Chondrocyte (in vitro differentiated cells): ENCODE data around the gene ZNF185. TPM values are rescaled to one million over a fixed set of nuclear protein-coding genes. Genes with fewer than 3 reads are reported as not detected.

Experiments
- DNase-seq: peaks from one replicate; pipeline ENCODE4 v3.0.0; 2021; ENCODE audit warnings: mixed read lengths, low spot score
- H3K27ac Mint-ChIP-seq: one replicate; pipeline ENCODE4 v1.8.0; 2021; ENCODE audit warnings: mild to moderate bottlenecking, moderate library complexity, mixed read lengths; ENCODE audit not compliant: unreplicated experiment
- H3K27me3 Mint-ChIP-seq: 2 replicates; pipeline ENCODE4 v1.8.0; 2021; ENCODE audit warnings: low read depth, mixed read lengths
- H3K36me3 Mint-ChIP-seq: 2 replicates; pipeline ENCODE4 v1.8.0; 2021; ENCODE audit warnings: low read depth, mixed read lengths
- H3K4me1 Mint-ChIP-seq: 2 replicates; pipeline ENCODE4 v1.8.0; 2021; ENCODE audit warnings: low read depth, mild to moderate bottlenecking, mixed read lengths
- H3K4me3 Mint-ChIP-seq: one replicate; pipeline ENCODE4 v1.8.0; 2021; ENCODE audit warnings: mild to moderate bottlenecking, moderate library complexity, mixed read lengths; ENCODE audit not compliant: unreplicated experiment
- H3K9me3 Mint-ChIP-seq: 2 replicates; pipeline ENCODE4 v1.8.0; 2021; ENCODE audit warnings: low read depth, mixed read lengths
- CTCF ChIP-seq: fragments of 200-600 bp; sonication (generic); IDR thresholded peaks from 2 replicates; pipeline ENCODE4 v1.5.0; 2021; ENCODE audit warnings: antibody characterized with exemption, mild to moderate bottlenecking, moderate library complexity
- total RNA-seq: library from RNA; stranded (reverse); gene quantifications from 3 replicates; pipeline ENCODE4 v1.2.1, GENCODE V29; 2021

Gene ZNF185
- total RNA-seq, 1 donor from 2014 or later, result 14.0 TPM

GRCh38 chrX:152928761-152929400, 31.0 kb downstream of the ZNF185 start:
- DNase-seq, result peak; percentile 69
- no peak overlapping the region for H3K4me3 Mint-ChIP-seq
- H3K9me3 Mint-ChIP-seq, result peaks cover 6% of the 10 kb centered on the region
- no peaks in the 10 kb centered on the region for H3K27me3 Mint-ChIP-seq
- peaks cover 2% of the 10 kb centered on the region for H3K4me1 Mint-ChIP-seq
- no peak overlapping the region for H3K27ac Mint-ChIP-seq
- no peak for TF ChIP-seq CTCF
- H3K36me3 Mint-ChIP-seq, result no peaks in the 10 kb centered on the region

GRCh38 chrX:152929898-152930297, 32.0 kb downstream of the ZNF185 start:
- TF ChIP-seq CTCF, result no peak
- Mint-ChIP-seq H3K27ac (no peak overlapping the region), H3K27me3 (no peaks in the 10 kb centered on the region), H3K4me3 (no peak overlapping the region), H3K36me3 (no peaks in the 10 kb centered on the region), H3K4me1 (peaks cover 2% of the 10 kb centered on the region), H3K9me3 (peaks cover 6% of the 10 kb centered on the region)
- DNase-seq, result peak; percentile 14

GRCh38 chrX:152930516-152930915, 32.6 kb downstream of the ZNF185 start:
- Mint-ChIP-seq H3K4me1 (peaks cover 2% of the 10 kb centered on the region), H3K27ac (no peak overlapping the region), H3K27me3 (no peaks in the 10 kb centered on the region), H3K4me3 (no peak overlapping the region), H3K9me3 (peaks cover 6% of the 10 kb centered on the region), H3K36me3 (no peaks in the 10 kb centered on the region)
- no peak for TF ChIP-seq CTCF
- peak; percentile 39 for DNase-seq

GRCh38 chrX:152932144-152932543, 34.3 kb downstream of the ZNF185 start:
- no peak for TF ChIP-seq CTCF
- Mint-ChIP-seq H3K36me3 (no peaks in the 10 kb centered on the region), H3K9me3 (peaks cover 3% of the 10 kb centered on the region), H3K4me3 (no peak overlapping the region), H3K27me3 (no peaks in the 10 kb centered on the region), H3K27ac (no peak overlapping the region), H3K4me1 (no peaks in the 10 kb centered on the region)
- peak; percentile 62 for DNase-seq

GRCh38 chrX:152932598-152933175, 34.8 kb downstream of the ZNF185 start:
- no peak for TF ChIP-seq CTCF
- peaks cover 3% of the 10 kb centered on the region for H3K9me3 Mint-ChIP-seq

More at GRCh38 chrX:152932598-152933175, 34.8 kb downstream of the ZNF185 start:
- Mint-ChIP-seq H3K4me3 (no peak overlapping the region), H3K4me1 (no peaks in the 10 kb centered on the region), H3K27me3 (no peaks in the 10 kb centered on the region), H3K36me3 (no peaks in the 10 kb centered on the region), H3K27ac (no peak overlapping the region)
- peak; percentile 44 for DNase-seq
